H9 (cell line): ENCODE data around the gene PLSCR2. TPM values are rescaled to one million over a fixed set of nuclear protein-coding genes. Genes with fewer than 3 reads are reported as not detected.

Experiments
- DNase-seq: peaks from one replicate; pipeline ENCODE4 v3.0.0-alpha.2; 2017
- H2AFZ ChIP-seq: one replicate; pipeline ENCODE4 v1.6.1; 2013; ENCODE audit warnings: mild to moderate bottlenecking, low read length, control low read depth, moderate library complexity
- H2AK5ac ChIP-seq: 2 replicates; pipeline ENCODE4 v1.6.1; 2013; ENCODE audit warnings: low read length, control low read depth, mixed read lengths; ENCODE audit not compliant: insufficient read length
- H2BK120ac ChIP-seq: one replicate; pipeline ENCODE4 v1.6.1; 2013; ENCODE audit warnings: low read depth, mild to moderate bottlenecking, low read length, control low read depth, inconsistent platforms; ENCODE audit not compliant: poor library complexity, severe bottlenecking
- H2BK12ac ChIP-seq: 2 replicates; pipeline ENCODE4 v1.6.1; 2013; ENCODE audit warnings: low read length, control low read depth, mixed read lengths, low read depth; ENCODE audit not compliant: insufficient read length
- H2BK15ac ChIP-seq: 2 replicates; pipeline ENCODE4 v1.6.1; 2013; ENCODE audit warnings: low read depth, low read length, control low read depth
- H2BK20ac ChIP-seq: one replicate; pipeline ENCODE4 v1.6.1; 2013; ENCODE audit warnings: low read depth, mild to moderate bottlenecking, low read length, control low read depth, inconsistent platforms; ENCODE audit not compliant: poor library complexity, severe bottlenecking
- H2BK5ac ChIP-seq: 2 replicates; pipeline ENCODE4 v1.6.1; 2013; ENCODE audit warnings: low read length, control low read depth, mixed read lengths; ENCODE audit not compliant: insufficient read length
- H3K14ac ChIP-seq: 2 replicates; pipeline ENCODE4 v1.6.1; 2013; ENCODE audit warnings: low read length, control low read depth; ENCODE audit not compliant: insufficient read depth
- H3K18ac ChIP-seq: 2 replicates; pipeline ENCODE4 v1.6.1; 2013; ENCODE audit warnings: low read depth, mild to moderate bottlenecking, mixed read lengths, low read length, control low read depth; ENCODE audit not compliant: insufficient read length
- H3K23ac ChIP-seq: 2 replicates; pipeline ENCODE4 v1.6.1; 2013; ENCODE audit warnings: low read length, control low read depth, mixed read lengths, low read depth; ENCODE audit not compliant: insufficient read length
- H3K23me2 ChIP-seq: 2 replicates; pipeline ENCODE4 v1.6.1; 2013; ENCODE audit warnings: low read depth, mild to moderate bottlenecking, mixed read lengths, low read length, control low read depth; ENCODE audit not compliant: insufficient read length, poor library complexity, severe bottlenecking
- H3K27ac ChIP-seq: 2 replicates; pipeline ENCODE4 v1.5.1; 2013; ENCODE audit warnings: low read length, control low read depth, mixed read lengths, low read depth; ENCODE audit not compliant: insufficient read length
- H3K27me3 ChIP-seq: 2 replicates; pipeline ENCODE4 v1.6.1; 2013; ENCODE audit warnings: low read length, control low read depth, inconsistent platforms; ENCODE audit not compliant: insufficient read depth
- H3K4ac ChIP-seq: 2 replicates; pipeline ENCODE4 v1.6.1; 2013; ENCODE audit warnings: low read depth, mild to moderate bottlenecking, control low read depth, inconsistent platforms, low read length, moderate library complexity
- H3K4me1 ChIP-seq: 2 replicates; pipeline ENCODE4 v1.6.1; 2013; ENCODE audit warnings: low read length, control low read depth, inconsistent platforms; ENCODE audit not compliant: insufficient read depth
- H3K4me2 ChIP-seq: 2 replicates; pipeline ENCODE4 v1.6.1; 2013; ENCODE audit warnings: low read length, control low read depth, mixed read lengths; ENCODE audit not compliant: insufficient read length, insufficient read depth
- H3K56ac ChIP-seq: 2 replicates; pipeline ENCODE4 v1.6.1; 2013; ENCODE audit warnings: low read depth, mild to moderate bottlenecking, mixed read lengths, low read length, control low read depth; ENCODE audit not compliant: insufficient read length
- H3K79me1 ChIP-seq: 2 replicates; pipeline ENCODE4 v1.6.1; 2013; ENCODE audit warnings: low read depth, mild to moderate bottlenecking, moderate library complexity, low read length, control low read depth, inconsistent platforms; ENCODE audit not compliant: insufficient read depth, poor library complexity, severe bottlenecking
- H3K79me2 ChIP-seq: 2 replicates; pipeline ENCODE4 v1.6.1; 2013; ENCODE audit warnings: low read length, control low read depth, inconsistent platforms; ENCODE audit not compliant: insufficient read depth
- H3K9ac ChIP-seq: 2 replicates; pipeline ENCODE4 v1.6.1; 2013; ENCODE audit warnings: low read length, control low read depth, mixed read lengths; ENCODE audit not compliant: insufficient read length; ENCODE audit errors: extremely low read depth
- H3K9me3 ChIP-seq: one replicate; pipeline ENCODE4 v1.6.1; 2013; ENCODE audit warnings: low read depth, low read length, inconsistent platforms; ENCODE audit not compliant: control insufficient read depth
- H3T11ph ChIP-seq: one replicate; pipeline ENCODE4 v1.6.1; 2013; ENCODE audit warnings: mild to moderate bottlenecking, low read length, control low read depth, inconsistent platforms
- H4K20me1 ChIP-seq: one replicate; pipeline ENCODE4 v1.6.1; 2013; ENCODE audit not compliant: control insufficient read depth, insufficient read length, insufficient read depth
- H4K5ac ChIP-seq: 2 replicates; pipeline ENCODE4 v1.6.1; 2013; ENCODE audit warnings: low read depth, mild to moderate bottlenecking, mixed read lengths, low read length, control low read depth; ENCODE audit not compliant: insufficient read length
- H4K8ac ChIP-seq: replicated peaks from 2 replicates; pipeline ENCODE4 v1.6.1; 2013; ENCODE audit warnings: low read length, control low read depth, mixed read lengths, low read depth; ENCODE audit not compliant: insufficient read length
- H4K91ac ChIP-seq: 2 replicates; pipeline ENCODE4 v1.6.1; 2013; ENCODE audit warnings: low read depth, mild to moderate bottlenecking, moderate library complexity, mixed read lengths, low read length, control low read depth; ENCODE audit not compliant: insufficient read length
- H3K27ac Mint-ChIP-seq, 3 experiments: 2 replicates in 2 of 3; 3 replicates in 1 of 3; pipeline ENCODE4 v1.8.0; 2020 to 2021; ENCODE audit warnings: mixed read lengths in 3 of 3, mild to moderate bottlenecking in 1 of 3, moderate library complexity in 1 of 3
- H3K27me3 Mint-ChIP-seq: 2 replicates; pipeline ENCODE4 v1.8.0; 2021; ENCODE audit warnings: low read depth, mild to moderate bottlenecking, moderate library complexity, mixed read lengths
- H3K36me3 Mint-ChIP-seq, 3 experiments: 2 replicates in 2 of 3; 3 replicates in 1 of 3; pipeline ENCODE4 v1.8.0; 2020 to 2021; ENCODE audit warnings: low read depth in 3 of 3, mixed read lengths in 3 of 3; ENCODE audit not compliant: insufficient read depth in 1 of 3
- H3K4me1 Mint-ChIP-seq, 2 experiments: 2 replicates each; pipeline ENCODE4 v1.8.0; 2020; ENCODE audit warnings: mixed read lengths in 2 of 2
- H3K4me3 Mint-ChIP-seq, 2 experiments: 2 replicates in 1 of 2; 3 replicates in 1 of 2; pipeline ENCODE4 v1.8.0; 2020 to 2021; ENCODE audit warnings: mild to moderate bottlenecking in 2 of 2, mixed read lengths in 2 of 2, moderate library complexity in 1 of 2
- H3K9me3 Mint-ChIP-seq, 2 experiments: 2 replicates in 1 of 2; 3 replicates in 1 of 2; pipeline ENCODE4 v1.8.0; 2020; ENCODE audit warnings: mild to moderate bottlenecking in 2 of 2, mixed read lengths in 2 of 2, moderate library complexity in 1 of 2
- CTCF ChIP-seq: fragments of 200-600 bp; sonication (generic); conservative IDR thresholded peaks from 3 replicates; pipeline ENCODE4 v1.8.0; 2021; ENCODE audit warnings: antibody characterized with exemption, mild to moderate bottlenecking
- WGBS: extraction: QIAGEN DNeasy Blood & Tissue Kit; methylation state at CpG from one replicate; pipeline ENCODE4 v1.1.7; 2013; ENCODE audit warnings: missing lambda C conversion rate, low lambda C conversion rate, mixed read lengths; ENCODE audit not compliant: insufficient read length; ENCODE audit errors: extremely low coverage; 5-methylcytosine and 5-hydroxymethylcytosine counted together
- total RNA-seq: library from RNA; stranded (reverse); gene quantifications from 2 replicates; pipeline ENCODE4 v1.2.1, GENCODE V29; 2021

The PLSCR2 gene
- total RNA-seq, 1 experiment from 2014 or later, result not detected

GRCh38 chr3:146425341-146425740, 44.0 kb downstream of the PLSCR2 start:
- H3K27ac Mint-ChIP-seq, result no peak overlapping the region

More at GRCh38 chr3:146425341-146425740, 44.0 kb downstream of the PLSCR2 start:
- Histone ChIP-seq H2BK20ac (no peak overlapping the region), H3K4me2 (no peak overlapping the region), H3K56ac (no peak overlapping the region), H3K79me1 (no peaks in the 10 kb centered on the region), H3K9me3 (no peaks in the 10 kb centered on the region), H3K4me1 (no peaks in the 10 kb centered on the region), H3K4ac (no peak overlapping the region), H4K91ac (no peak overlapping the region), H4K20me1 (no peaks in the 10 kb centered on the region), H3K9ac (no peak overlapping the region), H2BK15ac (no peak overlapping the region), H3K14ac (no peak overlapping the region), H4K8ac (no peak overlapping the region), H3K23ac (no peak overlapping the region), H3T11ph (no peak overlapping the region), H2AK5ac (no peak overlapping the region), H3K79me2 (no peaks in the 10 kb centered on the region), H2AFZ (no peak overlapping the region), H3K27me3 (no peaks in the 10 kb centered on the region), H2BK5ac (no peak overlapping the region), H2BK12ac (no peak overlapping the region), H4K5ac (no peak overlapping the region), H2BK120ac (no peak overlapping the region), H3K23me2 (no peaks in the 10 kb centered on the region), H3K27ac (no peak overlapping the region), H3K18ac (no peak overlapping the region)
- Mint-ChIP-seq H3K27me3 (no peaks in the 10 kb centered on the region), H3K9me3 (peaks cover 5 to 6% of the 10 kb centered on the region in 2 experiments), H3K4me3 (no peak overlapping the region), H3K36me3 (peaks cover 0 to 6% (median 5%) of the 10 kb centered on the region in 3 experiments; a peak in 5 of 7 replicates), H3K4me1 (peaks cover 2 to 3% of the 10 kb centered on the region in 2 experiments; a peak in 2 of 4 replicates)
- no peak for DNase-seq
- no CpG with 5 or more reads among the region's 1 CpG for WGBS
- no peak for TF ChIP-seq CTCF
